Stimulated activated CD4-positive, alpha-beta T cell treated with anti-CD3 and anti-CD28 coated beads, TNF-alpha, amount 100 ng/mL, for 4 hours (primary cell): ENCODE data around the gene MEAF6.
A peak's percentile ranks its signal among the peaks of the same experiment; 100 is the strongest.

Experiments used
- DNase-seq, 3 experiments: peaks; one replicate each; pipeline ENCODE4 v3.0.0-alpha.2; 2020; ENCODE audit warnings: low read depth in 3 of 3

The MEAF6 gene

DNA sequence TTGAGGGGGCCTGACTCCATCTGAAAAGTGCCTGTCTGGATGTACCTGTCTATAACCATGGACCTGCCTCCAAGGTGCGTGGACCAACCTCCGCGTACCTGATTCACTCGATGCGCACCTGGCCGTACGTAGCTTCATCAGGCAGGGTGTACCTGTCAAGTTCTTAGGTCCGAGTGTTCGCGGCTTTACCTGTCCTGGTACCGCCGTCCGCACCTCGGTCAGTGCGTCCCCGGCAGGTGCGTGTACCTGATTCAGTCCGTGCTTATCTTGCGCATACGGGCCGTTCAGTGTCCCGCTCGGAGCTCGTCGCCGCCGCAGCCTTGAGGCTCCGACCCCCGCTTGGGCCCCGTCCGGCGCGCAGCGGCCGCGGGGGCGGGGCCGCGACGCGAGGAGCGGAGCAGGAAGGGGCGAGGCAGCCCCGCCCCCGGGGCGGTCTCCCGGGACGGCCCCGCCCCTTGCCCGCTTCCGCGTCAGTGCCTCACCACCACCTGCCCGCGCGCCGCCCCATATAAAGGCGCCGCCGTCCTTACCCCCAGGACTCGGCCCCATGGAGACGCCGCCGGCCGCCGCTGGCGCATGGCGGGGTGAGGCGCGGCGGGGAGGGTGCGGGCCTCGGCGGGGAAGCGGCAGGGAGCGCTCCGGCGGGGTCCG is 40.4 kb downstream of the MEAF6 start, which contains the start of gene ZC3H12A:
TSS of gene ZC3H12A (plus strand) at position 535 of the 651 bp plus-strand sequence. CDS start 917 bp downstream, outside the sequence.
- peak; percentile 85 to 91 (median 91) for DNase-seq

GRCh38 chr1:37473431-37474045 is 41.0 kb downstream of the MEAF6 start:
- DNase-seq = no peak

GRCh38 chr1:37472994-37473393 is 41.6 kb downstream of the MEAF6 start:
- DNase-seq = no peak

DNA sequence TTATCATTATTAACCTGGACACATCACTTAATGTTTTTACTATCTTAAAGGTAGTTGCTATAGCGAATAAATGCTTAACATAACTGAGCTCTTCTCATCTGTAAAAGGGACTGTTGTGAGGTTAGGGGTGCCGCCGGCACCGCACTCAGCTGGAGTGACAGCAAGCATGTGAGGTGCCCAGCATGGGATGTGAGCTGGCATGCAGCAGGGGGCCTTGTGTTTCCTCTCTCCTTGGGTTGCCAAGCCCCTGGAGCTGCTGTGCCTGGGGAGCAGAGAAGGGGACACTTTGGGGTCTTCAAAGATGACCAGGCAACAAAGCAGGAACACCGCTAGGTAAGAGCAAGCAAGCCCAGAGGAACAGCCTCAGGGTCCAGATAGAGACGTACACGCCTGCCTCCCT is 42.3 kb downstream of the MEAF6 start:
- DNase-seq = no peak

- no peak for DNase-seq
These were observed 43.0 kb downstream of the MEAF6 start for GRCh38 chr1:37471345-37472231.

DNA sequence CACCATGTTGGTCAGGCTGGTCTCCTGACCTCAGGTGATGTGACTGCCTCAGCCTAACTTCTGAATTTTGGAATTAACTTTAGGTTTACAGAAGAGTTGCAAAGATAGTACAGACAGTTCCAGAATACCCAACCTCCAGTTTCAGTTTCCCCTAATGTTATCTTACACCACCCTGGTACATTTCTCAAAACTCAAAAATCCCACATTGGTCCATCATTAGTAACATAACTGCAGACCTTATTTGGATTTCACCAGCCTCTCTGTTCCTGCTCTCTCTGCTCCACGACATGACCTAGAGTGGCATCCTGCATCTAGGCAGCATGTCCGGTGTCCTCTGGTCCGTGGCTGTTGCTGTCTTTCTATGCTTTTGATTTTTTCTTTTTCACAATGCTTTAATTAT is 45.2 kb downstream of the MEAF6 start:
- DNase-seq = no peak

- DNase-seq = no peak
These were observed 46.5 kb downstream of the MEAF6 start for GRCh38 chr1:37468037-37468436.

DNA sequence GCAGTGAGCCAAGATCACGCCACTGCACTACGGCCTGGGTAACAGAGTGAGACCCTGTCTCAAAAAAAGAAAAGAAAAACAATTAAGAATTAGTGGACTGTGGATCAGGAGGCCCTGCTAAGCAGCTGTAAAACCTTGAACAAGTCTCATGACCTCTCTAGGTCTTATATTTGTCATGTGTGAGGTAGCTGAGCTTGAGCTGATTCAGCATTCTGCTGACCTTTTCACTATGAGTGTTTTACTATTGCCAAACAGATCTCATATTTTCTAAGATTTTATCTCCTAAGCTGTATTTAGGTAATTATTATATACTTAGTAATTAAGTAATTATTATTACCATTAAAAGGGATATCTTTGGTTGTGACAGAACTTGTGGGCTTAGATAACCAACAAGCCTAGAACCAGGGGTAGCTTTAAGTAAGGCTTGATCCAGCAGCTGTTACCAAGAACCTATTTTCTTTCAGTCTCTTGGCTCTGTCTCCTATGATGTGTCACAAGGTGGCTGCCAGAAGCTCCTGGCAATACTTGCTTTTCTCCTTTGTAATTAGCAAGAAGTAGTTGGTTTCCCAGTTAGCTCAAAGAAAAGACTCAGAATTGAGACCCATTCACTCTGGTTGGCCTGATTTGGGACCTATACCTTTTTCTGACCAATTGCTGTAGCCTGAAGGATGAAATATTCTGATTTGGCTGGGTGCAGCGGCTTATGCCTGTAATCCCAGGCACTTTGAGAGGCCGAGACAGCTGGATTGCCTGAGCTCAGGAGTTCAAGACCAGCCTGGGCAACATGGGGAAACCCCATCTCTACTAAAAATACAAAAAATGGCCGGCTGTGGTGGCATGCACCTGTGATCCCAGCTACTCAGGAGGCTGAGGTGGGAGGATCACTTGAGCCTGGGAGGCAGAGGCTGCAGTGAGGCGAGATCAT is 48.7 kb downstream of the MEAF6 start:
- DNase-seq = no peak

DNA sequence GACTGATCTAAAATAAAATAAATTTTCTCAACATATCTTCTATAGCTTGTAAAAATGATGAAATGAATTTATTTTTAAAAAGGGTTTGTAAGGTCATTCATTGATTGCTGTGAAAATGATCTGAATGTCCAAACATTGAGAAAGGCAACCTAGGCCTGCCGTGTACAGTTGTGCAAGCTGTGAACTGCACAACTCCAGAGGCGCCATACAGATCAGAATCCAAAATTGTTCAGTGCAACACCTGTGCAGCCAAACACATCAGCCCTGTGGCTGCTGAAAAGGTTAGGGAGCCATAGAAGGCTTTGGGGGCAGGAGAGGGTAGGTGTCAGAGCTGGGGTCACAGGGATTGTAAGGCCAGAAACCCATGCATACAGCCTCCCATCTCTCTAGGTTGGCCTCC is 50.1 kb downstream of the MEAF6 start:
- DNase-seq = no peak

- no peak for DNase-seq
These were observed 52.7 kb downstream of the MEAF6 start for GRCh38 chr1:37461698-37462436.

DNA sequence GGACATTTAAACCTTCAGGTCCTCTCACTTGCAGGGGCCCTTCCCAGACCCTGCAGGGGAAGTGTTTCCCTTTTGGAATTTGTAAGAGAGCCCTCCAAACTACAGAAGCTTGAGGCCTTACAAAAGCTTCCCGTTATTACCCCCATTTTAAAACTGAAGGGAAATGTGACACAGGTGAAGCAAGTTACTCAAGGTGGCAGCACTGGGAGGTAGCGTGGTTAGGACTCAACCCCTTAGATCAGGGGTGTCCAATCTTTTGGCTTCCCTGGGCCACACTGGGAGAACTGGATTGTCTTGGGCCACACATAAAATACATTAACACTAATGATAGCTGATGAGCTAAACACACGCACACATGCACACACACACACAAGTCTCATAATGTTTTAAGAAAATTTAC is 56.0 kb downstream of the MEAF6 start:
- no peak for DNase-seq

DNA sequence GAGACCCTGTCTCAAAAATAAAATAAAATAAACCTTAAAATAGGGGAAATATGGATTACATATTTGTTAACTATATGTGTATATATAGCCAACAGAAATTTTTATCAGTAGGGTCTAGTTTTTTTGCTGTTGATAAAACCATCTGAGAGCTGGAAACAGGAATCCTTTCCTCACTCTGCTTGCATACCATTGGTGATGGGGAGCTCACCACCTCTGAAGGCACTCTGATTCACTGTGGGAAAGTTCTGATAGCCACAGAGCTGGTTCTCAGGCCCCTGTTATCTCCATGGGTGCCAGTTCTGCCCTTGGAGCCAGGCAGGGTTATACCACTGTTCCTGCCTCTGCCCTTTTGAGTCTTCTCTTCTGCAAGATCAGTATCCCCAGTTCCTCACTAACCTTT is 58.0 kb downstream of the MEAF6 start:
- DNase-seq = no peak

- DNase-seq = no peak
These were observed 59.0 kb downstream of the MEAF6 start for GRCh38 chr1:37455516-37455915.

- no peak for DNase-seq
These were observed 60.9 kb downstream of the MEAF6 start for GRCh38 chr1:37453647-37454046.

DNA sequence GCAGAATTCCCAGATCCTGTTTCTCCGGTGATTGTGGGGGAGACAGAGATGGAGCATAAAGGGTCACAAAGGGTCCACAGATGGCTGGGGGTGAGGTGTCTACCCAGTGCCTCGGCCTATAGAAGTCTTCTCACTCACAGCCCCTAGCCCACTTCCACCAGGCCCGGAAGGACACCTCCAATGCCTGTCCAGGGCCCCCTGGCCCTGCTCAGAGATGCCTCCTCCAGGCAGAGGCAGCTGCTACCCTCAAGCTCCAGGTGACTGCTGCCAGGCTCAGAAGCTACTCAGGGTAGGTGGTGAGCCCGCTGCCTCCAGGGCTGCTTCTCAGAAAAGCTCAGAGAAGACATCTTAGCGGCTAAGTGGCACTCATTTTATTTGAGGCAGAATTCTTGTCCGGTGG is 62.1 kb downstream of the MEAF6 start:
- DNase-seq = no peak

- peak in 2 of 3 experiments; percentile 17 to 26 for DNase-seq
These were observed 64.6 kb downstream of the MEAF6 start for GRCh38 chr1:37449936-37450335.

DNA sequence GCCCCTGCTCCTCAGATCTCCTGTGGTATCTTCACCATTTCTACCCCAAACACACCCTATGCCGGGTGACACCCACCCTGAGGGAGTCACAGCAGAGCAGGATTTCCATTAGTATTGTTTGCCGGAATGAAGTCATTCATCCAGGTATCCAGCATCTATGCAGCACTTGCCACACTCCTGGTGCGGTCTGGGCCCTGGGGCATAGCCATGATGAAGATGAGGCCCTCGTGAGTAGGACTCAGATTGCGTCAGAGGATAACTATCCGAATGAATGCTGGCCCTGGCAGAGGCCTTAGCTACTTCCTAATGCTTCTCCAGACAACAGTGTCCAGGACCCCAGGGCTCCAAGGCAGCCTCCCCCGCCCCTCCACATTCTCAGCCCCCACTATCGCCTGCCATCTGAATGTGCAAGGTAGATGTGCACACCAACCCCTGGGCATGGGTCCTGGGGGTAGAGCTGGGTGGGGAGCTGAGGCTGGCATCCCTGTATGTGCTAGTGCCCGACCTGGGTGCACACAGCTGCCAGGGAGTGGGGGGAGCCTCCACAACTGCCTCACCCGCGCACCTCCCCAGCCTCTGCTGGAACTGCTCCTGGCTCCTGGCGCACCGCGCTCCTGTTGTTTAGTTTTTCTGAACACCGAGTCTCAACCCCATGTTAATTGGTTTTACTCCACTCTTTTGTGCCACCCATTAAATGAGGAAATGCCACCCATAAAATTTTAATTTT is 65.7 kb downstream of the MEAF6 start:
- no peak for DNase-seq

DNA sequence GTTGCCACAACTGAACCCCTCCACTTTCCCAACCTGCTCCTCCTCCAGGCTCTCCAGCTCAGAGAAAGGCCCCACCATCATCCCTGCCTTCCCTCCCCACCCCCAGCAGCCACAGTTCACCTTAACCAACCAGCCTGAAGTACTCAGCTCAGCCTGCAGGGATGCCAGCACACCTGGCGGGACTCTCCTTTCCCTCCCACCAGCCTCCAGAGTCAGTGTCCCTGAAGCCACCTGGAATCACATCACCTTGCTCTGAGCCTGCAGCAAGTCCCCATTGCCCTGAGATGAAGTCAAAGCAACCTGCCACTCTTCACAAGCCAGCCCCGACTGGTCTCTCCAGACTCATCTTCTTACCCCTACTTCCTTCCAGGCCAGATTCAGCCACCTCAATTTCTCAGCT is 66.4 kb downstream of the MEAF6 start:
- no peak for DNase-seq

GRCh38 chr1:37446874-37447273 is 67.7 kb downstream of the MEAF6 start:
- no peak for DNase-seq

GRCh38 chr1:37442644-37443043 is 71.9 kb downstream of the MEAF6 start:
- no peak for DNase-seq
